ENCODE results near the gene SMARCA1. TPM values are rescaled to one million over a fixed set of nuclear protein-coding genes. Genes with fewer than 3 reads are reported as not detected.

SMARCA1 gene
- total and polyA plus RNA-seq, 2 of the 13 experiments (the other 11 are each of a cell fraction or from before 2014, with no cell fraction given): 97.7 to 145 TPM

- TF ChIP-seq STAT5B (CRISPR knock-in tag; IDR thresholded peaks at IDR 0.05) (no peak), ZNF383 (CRISPR knock-in tag; IDR thresholded peaks at IDR 0.05; ENCODE audit: borderline replicate concordance) (no peak), SKIL (CRISPR knock-in tag; IDR thresholded peaks at IDR 0.05; ENCODE audit: borderline replicate concordance) (no peak), ZBTB1 (CRISPR knock-in tag; IDR thresholded peaks at IDR 0.05; ENCODE audit: borderline replicate concordance) (no peak), ZIK1 (CRISPR knock-in tag; IDR thresholded peaks at IDR 0.05; ENCODE audit: borderline replicate concordance, low read depth) (no peak), MTF2 (CRISPR knock-in tag; IDR thresholded peaks at IDR 0.05; ENCODE audit: borderline replicate concordance) (no peak), ZNF282 (IDR thresholded peaks at IDR 0.05; ENCODE audit: partially characterized antibody) (no peak), PATZ1 (CRISPR knock-in tag; IDR thresholded peaks at IDR 0.05) (peak; percentile 53), HNRNPLL (IDR thresholded peaks at IDR 0.05; ENCODE audit: low read depth, low read length, poor library complexity, severe bottlenecking) (no peak), RNF2 (conservative IDR thresholded peaks at IDR 0.05; ENCODE audit: low read depth) (no peak), FOXA3 (CRISPR knock-in tag; IDR thresholded peaks at IDR 0.05) (peak; percentile 99), ZNF468 (CRISPR knock-in tag; IDR thresholded peaks at IDR 0.05) (no peak), NCOA5 (CRISPR knock-in tag; IDR thresholded peaks at IDR 0.05) (no peak), ZNF512B (CRISPR knock-in tag; IDR thresholded peaks at IDR 0.05; ENCODE audit: borderline replicate concordance) (no peak), POLR2AphosphoS5 (IDR thresholded peaks at IDR 0.05; ENCODE audit: low read depth, low read length) (no peak), CBFB (CRISPR knock-in tag; IDR thresholded peaks at IDR 0.05) (peak; percentile 84), SMARCE1 (IDR thresholded peaks at IDR 0.05; ENCODE audit: borderline replicate concordance) (no peak), ZNF547 (CRISPR knock-in tag; IDR thresholded peaks at IDR 0.05) (no peak), FLYWCH1 (CRISPR knock-in tag; IDR thresholded peaks at IDR 0.05) (no peak), ZNF354B (CRISPR knock-in tag; IDR thresholded peaks at IDR 0.05) (no peak), NR2F1 (CRISPR knock-in tag; IDR thresholded peaks at IDR 0.05) (peak; percentile 89 to 95), ZNF326 (CRISPR knock-in tag; IDR thresholded peaks at IDR 0.05; ENCODE audit: borderline replicate concordance) (no peak), ZNF775 (CRISPR knock-in tag; IDR thresholded peaks at IDR 0.05; ENCODE audit: borderline replicate concordance) (no peak)
These were observed 1.9 kb upstream of the SMARCA1 start (continued) for GRCh38 chrX:129525162-129525561.
